ENCODE measurements around the gene COX5B. TPM values are rescaled to one million over a fixed set of nuclear protein-coding genes. Genes with fewer than 3 reads are reported as not detected.
"Not testable (repeated sequence)": the region's sequence is repeated elsewhere in the genome, so short reads cannot be mapped to it uniquely, and the experiment has no call there.

Gene COX5B
- total RNA-seq, 1 donor from 2014 or later, result 251 TPM

- H3K4me1 ChIP-seq, result no peaks in the 10 kb centered on the region
- H3K9me3 ChIP-seq, result no peaks in the 10 kb centered on the region
- no peak overlapping the region for H3K4me3 ChIP-seq
- TF ChIP-seq CTCF (IDR thresholded peaks at IDR 0.05), result no peak
- H3K36me3 ChIP-seq, result no peaks in the 10 kb centered on the region
- intact Hi-C loops (cut with DNase I), result no loop called here
- H3K27ac ChIP-seq, result no peak overlapping the region
- no peak for DNase-seq (ENCODE audit: low spot score in 2 of 2)
- no peaks in the 10 kb centered on the region for H3K27me3 ChIP-seq
Measured at GRCh38 chr2:97677480-97677879, 31.6 kb downstream of the COX5B start.

GRCh38 chr2:97678298-97678697 lies 32.4 kb downstream of the COX5B start:
- no peaks in the 10 kb centered on the region for H3K36me3 ChIP-seq

GRCh38 chr2:97687235-97687634 lies 41.4 kb downstream of the COX5B start:
- H3K27ac ChIP-seq; DNase-seq (ENCODE audit: low spot score in 2 of 2); H3K27me3 ChIP-seq; intact Hi-C loops (cut with DNase I); H3K4me1 ChIP-seq; H3K9me3 ChIP-seq; H3K4me3 ChIP-seq; H3K36me3 ChIP-seq: not testable (repeated sequence)

More at GRCh38 chr2:97678298-97678697, 32.4 kb downstream of the COX5B start:
- no peak for TF ChIP-seq CTCF (IDR thresholded peaks at IDR 0.05)
- Histone ChIP-seq H3K27ac (no peak overlapping the region), H3K27me3 (no peaks in the 10 kb centered on the region), H3K9me3 (no peaks in the 10 kb centered on the region), H3K4me1 (no peaks in the 10 kb centered on the region), H3K4me3 (no peak overlapping the region)
- intact Hi-C loops (cut with DNase I), result no loop called here
- no peak for DNase-seq (ENCODE audit: low spot score in 2 of 2)

- no peak for DNase-seq (ENCODE audit: low spot score in 2 of 2)
- TF ChIP-seq CTCF (IDR thresholded peaks at IDR 0.05), result no peak
- no peaks in the 10 kb centered on the region for H3K36me3 ChIP-seq
Measured at GRCh38 chr2:97688062-97688827, 42.4 kb downstream of the COX5B start.

GRCh38 chr2:97691166-97691565 lies 45.3 kb downstream of the COX5B start:
- no peak for TF ChIP-seq CTCF (IDR thresholded peaks at IDR 0.05)
- H3K9me3 ChIP-seq, result no peaks in the 10 kb centered on the region
- DNase-seq (ENCODE audit: low spot score in 2 of 2), result no peak
- no peak overlapping the region for H3K4me3 ChIP-seq
- H3K36me3 ChIP-seq, result no peaks in the 10 kb centered on the region
- H3K27ac ChIP-seq, result no peak overlapping the region
- H3K4me1 ChIP-seq, result no peaks in the 10 kb centered on the region
- intact Hi-C loops (cut with DNase I), result loop anchor here (10.0 kb wide), 1 partner anchor 694 kb away; no protein-coding TSS in a partner anchor
- H3K27me3 ChIP-seq, result no peaks in the 10 kb centered on the region

More at GRCh38 chr2:97688062-97688827, 42.4 kb downstream of the COX5B start:
- H3K27ac ChIP-seq, result no peak overlapping the region
- H3K4me3 ChIP-seq, result no peak overlapping the region
- no peaks in the 10 kb centered on the region for H3K27me3 ChIP-seq
- H3K9me3 ChIP-seq, result no peaks in the 10 kb centered on the region
- H3K4me1 ChIP-seq, result no peaks in the 10 kb centered on the region
- intact Hi-C loops (cut with DNase I), result no loop called here

DNA sequence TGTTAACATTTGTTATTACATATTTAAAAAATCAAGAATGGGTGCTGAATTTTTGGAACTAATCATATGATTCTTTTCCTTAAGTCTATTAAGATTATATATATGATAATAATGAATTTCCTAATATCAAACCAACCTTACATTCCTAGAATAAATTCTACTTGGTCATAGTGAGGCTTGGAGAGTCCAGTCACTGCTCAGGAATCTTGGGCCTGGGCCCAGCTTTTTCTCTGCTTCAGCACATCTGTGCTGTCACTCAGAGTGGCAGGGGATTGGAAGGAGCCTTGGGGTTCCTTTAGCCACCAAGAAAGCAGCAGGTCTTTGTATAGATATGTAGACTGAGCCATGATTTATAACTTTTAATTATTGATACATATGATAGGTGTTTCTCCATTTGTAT lies 47.6 kb downstream of the COX5B start:
- Histone ChIP-seq H3K36me3 (no peaks in the 10 kb centered on the region), H3K4me1 (peaks cover 0 to 2% of the 10 kb centered on the region in 2 donors), H3K4me3 (no peak overlapping the region), H3K27ac (no peak overlapping the region), H3K27me3 (no peaks in the 10 kb centered on the region), H3K9me3 (no peaks in the 10 kb centered on the region)
- DNase-seq (ENCODE audit: low spot score in 2 of 2), result no peak
- intact Hi-C loops (cut with DNase I), result loop anchor here (10.0 kb wide), 1 partner anchor 691 kb away; no protein-coding TSS in a partner anchor
- no peak for TF ChIP-seq CTCF (IDR thresholded peaks at IDR 0.05)
